Activated CD4-positive, alpha-beta T cell treated with anti-CD3 and anti-CD28 coated beads, Interleukin-2, amount 10 ng/mL, durations not matched to agents 7 days and 5 days (primary cell): Measurements from ENCODE around the gene POU2F3. TPM values are rescaled to one million over a fixed set of nuclear protein-coding genes. Genes with fewer than 3 reads are reported as not detected.
A peak's percentile ranks its signal among the peaks of the same experiment; 100 is the strongest.

Source experiments
- CTCF ChIA-PET: fragments of 350-600 bp; sonication (Branson Sonifier 250); formaldehyde crosslinking; loops from one replicate; lab custom pipeline; 2021; ENCODE audit warnings: antibody characterized with exemption; lab: Charles Lee
- POLR2A ChIA-PET: fragments of 350-600 bp; sonication (Branson Sonifier 250); formaldehyde crosslinking; loops from one replicate; lab custom pipeline; 2021; ENCODE audit warnings: antibody characterized with exemption; lab: Charles Lee
- DNase-seq: peaks from one replicate; pipeline ENCODE4 v3.0.0-alpha.2; 2020
- H3K27ac Mint-ChIP-seq: one replicate; pipeline ENCODE4 v1.8.0; 2021; ENCODE audit warnings: mild to moderate bottlenecking, moderate library complexity, mixed read lengths
- H3K27me3 Mint-ChIP-seq: one replicate; pipeline ENCODE4 v1.8.0; 2021; ENCODE audit warnings: mixed read lengths
- H3K36me3 Mint-ChIP-seq: one replicate; pipeline ENCODE4 v1.8.0; 2021; ENCODE audit warnings: low read depth, mixed read lengths
- H3K4me1 Mint-ChIP-seq: one replicate; pipeline ENCODE4 v1.8.0; 2021; ENCODE audit warnings: mixed read lengths
- H3K4me3 Mint-ChIP-seq: one replicate; pipeline ENCODE4 v1.8.0; 2021; ENCODE audit warnings: mild to moderate bottlenecking, moderate library complexity, mixed read lengths
- H3K9me3 Mint-ChIP-seq: one replicate; pipeline ENCODE4 v1.8.0; 2021; ENCODE audit warnings: mixed read lengths
- total RNA-seq, 2 experiments: library from RNA; stranded (reverse); gene quantifications; one replicate each; pipeline ENCODE4 v1.2.3, GENCODE V29; 2021

Gene POU2F3
- total RNA-seq, 2 experiments from 2014 or later = not detected

DNA sequence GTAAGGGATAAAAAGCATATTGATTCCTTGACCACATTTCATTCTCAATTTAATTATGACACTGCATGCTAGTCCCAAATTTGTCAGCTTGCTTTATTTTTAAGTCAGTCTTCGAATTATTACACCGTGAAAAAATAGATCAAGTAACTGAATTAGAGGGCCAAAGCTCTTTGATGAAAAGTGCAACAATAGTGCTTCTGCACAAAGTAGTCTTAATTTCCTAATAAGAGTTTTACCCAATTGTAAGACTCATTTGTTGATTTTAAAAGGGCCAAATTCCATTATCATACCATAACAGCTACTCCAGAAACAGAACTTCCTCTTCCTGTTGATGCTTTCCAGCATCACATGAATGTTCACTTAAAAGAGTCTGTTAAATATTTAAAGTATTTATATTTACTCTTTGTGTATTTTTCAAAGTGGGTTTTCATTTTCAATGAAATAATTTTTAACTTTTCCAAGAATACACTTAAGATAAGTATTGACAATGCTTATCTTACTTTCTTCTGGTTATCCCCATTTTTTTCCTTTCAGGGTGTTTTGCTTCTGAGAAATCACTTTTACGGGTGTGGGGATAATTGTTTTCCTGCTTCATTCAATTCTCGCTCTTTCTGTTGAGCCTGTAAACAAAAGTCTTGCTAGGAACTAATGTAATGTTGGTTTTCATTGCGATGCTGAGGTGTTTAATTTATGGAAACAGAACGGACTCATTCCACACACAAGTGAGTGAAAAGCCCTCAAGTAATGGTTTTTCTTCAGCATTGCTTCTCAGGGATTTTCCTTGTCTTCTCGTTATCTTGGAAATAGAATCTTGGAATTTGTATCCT lies 98.4 kb downstream of the POU2F3 start:
- ChIA-PET POLR2A (no interaction called here), CTCF (no interaction called here)
- Mint-ChIP-seq H3K36me3 (no peaks in the 10 kb centered on the region), H3K4me3 (peak overlapping the region; percentile 82), H3K27me3 (peaks cover 63% of the 10 kb centered on the region), H3K4me1 (peaks cover 36% of the 10 kb centered on the region), H3K9me3 (peaks cover 3% of the 10 kb centered on the region), H3K27ac (no peak overlapping the region)
- DNase-seq = no peak

DNA sequence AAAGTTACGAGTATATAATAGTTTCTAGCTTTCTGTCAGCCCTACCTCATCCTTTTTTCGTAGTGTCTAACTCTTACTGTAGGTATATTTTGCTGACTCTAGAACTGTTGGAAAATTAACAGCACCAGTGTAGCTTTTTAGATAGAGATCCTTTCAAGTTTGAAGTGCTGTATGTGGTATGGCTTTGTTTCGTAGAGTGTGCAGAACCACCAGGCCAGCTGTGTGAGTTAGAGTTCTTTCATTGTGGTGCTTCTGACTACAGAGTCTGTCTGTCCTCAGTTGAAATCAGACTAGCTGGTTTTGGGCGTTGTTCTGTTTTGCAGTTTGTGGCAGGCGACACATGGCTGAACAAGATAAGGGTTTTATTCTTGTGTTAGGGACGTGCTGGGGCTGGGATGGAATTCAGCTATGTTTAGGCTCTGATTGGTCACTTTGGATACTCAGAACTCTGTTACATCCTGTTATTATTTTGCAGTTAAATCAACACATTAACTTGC lies 99.5 kb downstream of the POU2F3 start:
- ChIA-PET CTCF (no interaction called here), POLR2A (no interaction called here)
- Mint-ChIP-seq H3K27me3 (peaks cover 66% of the 10 kb centered on the region), H3K4me3 (peak overlapping the region; percentile 1), H3K4me1 (peaks cover 46% of the 10 kb centered on the region), H3K36me3 (no peaks in the 10 kb centered on the region), H3K27ac (no peak overlapping the region), H3K9me3 (peaks cover 3% of the 10 kb centered on the region)
- DNase-seq = peak; percentile 14

DNA sequence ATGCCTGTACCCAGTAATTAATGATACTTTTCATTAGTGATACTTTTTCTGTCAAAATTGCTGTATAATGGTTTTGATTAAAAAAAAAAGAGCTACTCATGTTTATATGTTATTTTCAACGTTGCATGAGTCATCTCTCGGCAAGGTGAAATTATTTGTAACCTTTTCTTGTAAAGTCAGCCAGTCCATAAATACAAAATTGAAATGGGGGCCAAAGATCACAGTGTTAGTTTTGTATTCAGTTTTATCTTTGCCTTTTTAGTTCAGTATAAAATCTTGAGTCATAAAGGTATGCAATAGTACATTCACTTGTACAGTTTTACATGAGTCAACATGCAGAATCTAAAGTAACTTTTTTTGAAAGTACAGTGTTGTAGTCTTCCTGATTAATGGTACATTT lies 100.6 kb downstream of the POU2F3 start:
- H3K4me1 Mint-ChIP-seq = peaks cover 47% of the 10 kb centered on the region
- CTCF ChIA-PET = no interaction called here
- POLR2A ChIA-PET = no interaction called here

DNA sequence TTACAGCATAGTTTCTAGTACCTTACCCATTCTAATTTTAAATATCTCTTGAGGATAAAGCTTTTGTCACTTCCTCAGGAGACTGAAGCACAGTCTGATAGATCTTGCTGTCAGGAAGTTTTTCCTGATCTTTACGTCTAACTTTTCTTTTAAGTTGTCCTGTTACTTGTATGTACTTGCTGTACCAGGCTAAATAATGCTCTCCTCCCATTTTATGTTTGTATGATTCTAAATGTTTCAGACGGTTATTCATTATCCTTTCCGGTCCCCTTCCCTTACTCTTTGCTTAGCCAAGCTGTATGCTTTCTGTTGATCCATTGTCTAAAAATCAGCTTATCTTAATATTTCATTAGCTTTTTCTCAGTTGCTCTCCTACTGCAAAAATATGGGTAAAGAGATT lies 102.3 kb downstream of the POU2F3 start:
- H3K27me3 Mint-ChIP-seq = peaks cover 75% of the 10 kb centered on the region
- POLR2A ChIA-PET = no interaction called here
- CTCF ChIA-PET = interaction anchor here (0.7 kb wide), 1 partner anchor 110 kb away, joined by 3 read pairs; no protein-coding TSS in a partner anchor
- no peak for DNase-seq
- no peaks in the 10 kb centered on the region for H3K36me3 Mint-ChIP-seq
- H3K9me3 Mint-ChIP-seq = peaks cover 3% of the 10 kb centered on the region
- peaks cover 46% of the 10 kb centered on the region for H3K4me1 Mint-ChIP-seq
- H3K27ac Mint-ChIP-seq = no peak overlapping the region
- no peak overlapping the region for H3K4me3 Mint-ChIP-seq

More for the DNA sequence above, 100.6 kb downstream of the POU2F3 start:
- Mint-ChIP-seq H3K36me3 (no peaks in the 10 kb centered on the region), H3K27ac (no peak overlapping the region), H3K4me3 (no peak overlapping the region), H3K27me3 (peaks cover 67% of the 10 kb centered on the region), H3K9me3 (peaks cover 3% of the 10 kb centered on the region)
- no peak for DNase-seq

DNA sequence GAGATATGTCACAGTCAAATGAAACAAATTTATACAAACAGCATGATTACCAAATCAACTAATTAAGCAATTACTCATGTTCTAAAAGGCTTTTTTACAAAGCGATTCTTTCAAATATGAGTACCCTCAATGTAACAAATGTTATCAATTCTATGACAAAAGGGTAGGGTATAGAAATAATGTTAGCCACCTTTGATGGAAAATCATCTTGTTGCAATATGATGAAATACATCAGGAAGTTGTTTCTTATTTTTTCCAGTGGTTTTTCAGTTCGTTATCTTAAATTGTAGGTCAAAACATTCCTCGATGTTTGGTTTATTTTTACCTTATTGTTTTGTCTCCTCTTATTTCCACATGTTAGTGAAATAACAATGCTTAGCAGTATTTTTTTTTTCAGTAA lies 102.7 kb downstream of the POU2F3 start:
- H3K4me1 Mint-ChIP-seq = peaks cover 43% of the 10 kb centered on the region
- CTCF ChIA-PET = interaction anchor here (1.3 kb wide), 1 partner anchor 8 kb away, joined by 3 read pairs; no protein-coding TSS in a partner anchor
- H3K4me3 Mint-ChIP-seq = no peak overlapping the region
- DNase-seq = no peak
- no peak overlapping the region for H3K27ac Mint-ChIP-seq
- POLR2A ChIA-PET = no interaction called here
- peaks cover 74% of the 10 kb centered on the region for H3K27me3 Mint-ChIP-seq
- H3K36me3 Mint-ChIP-seq = no peaks in the 10 kb centered on the region
- peaks cover 3% of the 10 kb centered on the region for H3K9me3 Mint-ChIP-seq

DNA sequence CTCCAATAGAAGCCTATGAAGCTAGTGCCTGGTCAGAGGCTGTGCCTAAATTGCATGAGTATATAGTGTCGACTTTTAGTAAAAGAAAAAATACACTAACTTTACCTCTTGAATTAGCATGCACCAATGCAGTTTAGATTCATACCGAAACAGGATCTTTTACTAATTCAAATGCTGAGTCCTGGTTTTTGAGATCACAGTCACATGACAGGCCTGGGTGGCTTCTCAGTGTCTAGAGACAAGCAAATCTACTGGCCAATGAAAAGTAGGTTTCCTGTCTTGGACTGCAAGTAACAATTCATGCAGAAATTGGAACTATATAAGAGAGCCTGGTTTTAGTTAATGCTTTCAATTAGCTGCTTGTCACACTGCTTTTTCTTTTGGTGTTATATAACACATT lies 103.5 kb downstream of the POU2F3 start:
- Mint-ChIP-seq H3K27ac (no peak overlapping the region), H3K4me1 (peaks cover 38% of the 10 kb centered on the region), H3K27me3 (peaks cover 72% of the 10 kb centered on the region), H3K4me3 (no peak overlapping the region), H3K9me3 (peaks cover 3% of the 10 kb centered on the region), H3K36me3 (no peaks in the 10 kb centered on the region)
- DNase-seq = no peak
- POLR2A ChIA-PET = no interaction called here
- CTCF ChIA-PET = interaction anchor here (1.3 kb wide), 1 partner anchor 8 kb away, joined by 3 read pairs; no protein-coding TSS in a partner anchor

DNA sequence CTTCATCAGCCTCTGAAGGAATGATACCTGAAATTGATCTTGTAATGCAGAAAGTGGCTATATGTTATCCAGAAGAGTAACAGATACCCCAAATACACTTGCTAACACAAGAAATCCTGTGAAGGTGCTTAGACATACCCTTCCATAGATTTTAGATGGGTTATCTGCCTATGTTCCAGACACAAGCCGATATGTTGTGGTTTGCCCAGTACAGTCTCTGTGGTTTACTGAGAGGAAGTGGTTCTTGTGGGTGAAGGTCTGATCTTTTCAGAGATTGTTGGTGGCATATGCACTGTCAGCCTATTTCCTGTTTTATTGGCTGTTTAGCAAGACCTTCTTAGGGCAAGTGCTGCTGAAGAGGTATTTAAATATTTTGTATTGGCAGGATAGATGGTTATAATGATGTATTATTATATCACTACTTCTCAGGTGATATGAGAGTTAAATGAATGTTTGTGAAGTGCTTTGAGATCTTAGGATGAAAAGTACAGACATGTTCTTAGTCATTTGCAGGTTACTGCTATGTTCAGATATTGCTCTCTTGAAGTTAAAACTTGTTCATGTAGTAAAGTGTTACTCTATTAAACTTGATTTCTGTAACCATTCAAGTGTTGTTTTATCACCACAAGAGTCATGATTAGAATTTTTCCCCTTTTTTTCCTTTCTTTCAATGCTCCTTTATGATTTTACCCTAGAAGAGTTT lies 104.5 kb downstream of the POU2F3 start:
- ChIA-PET CTCF (no interaction called here), POLR2A (no interaction called here)
- Mint-ChIP-seq H3K9me3 (peaks cover 3% of the 10 kb centered on the region), H3K27me3 (peaks cover 71% of the 10 kb centered on the region), H3K4me1 (peaks cover 32% of the 10 kb centered on the region), H3K27ac (peak overlapping the region; percentile 19), H3K36me3 (no peaks in the 10 kb centered on the region), H3K4me3 (peak overlapping the region; percentile 18)
- peak; percentile 86 for DNase-seq

DNA sequence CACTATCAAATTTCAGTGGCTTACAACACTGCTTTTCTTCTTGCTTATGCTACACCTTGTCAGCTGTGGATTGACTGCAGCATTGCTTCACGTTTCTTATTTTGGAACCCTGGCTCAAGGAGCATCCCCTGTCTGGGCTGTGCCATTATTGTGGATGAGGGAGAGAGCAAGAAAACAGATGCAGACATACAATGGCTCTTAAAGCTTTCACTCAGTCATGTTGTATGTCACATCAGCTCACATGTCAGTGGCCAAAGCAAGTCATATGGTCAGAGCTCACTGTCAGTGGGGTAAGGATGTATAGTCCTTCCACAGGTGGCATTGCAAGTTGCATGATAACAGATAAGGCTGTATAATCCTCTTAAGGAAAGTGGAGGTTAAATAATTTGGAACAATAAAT lies 106.3 kb downstream of the POU2F3 start:
- ChIA-PET CTCF (interaction anchor here (0.6 kb wide), 1 partner anchor 25 kb away, joined by 3 read pairs; no protein-coding TSS in a partner anchor), POLR2A (no interaction called here)
- no peak overlapping the region for H3K4me3 Mint-ChIP-seq
- no peak for DNase-seq
- H3K27ac Mint-ChIP-seq = no peak overlapping the region
- H3K4me1 Mint-ChIP-seq = peaks cover 25% of the 10 kb centered on the region
- H3K36me3 Mint-ChIP-seq = no peaks in the 10 kb centered on the region
- H3K27me3 Mint-ChIP-seq = peaks cover 65% of the 10 kb centered on the region
- peaks cover 3% of the 10 kb centered on the region for H3K9me3 Mint-ChIP-seq

DNA sequence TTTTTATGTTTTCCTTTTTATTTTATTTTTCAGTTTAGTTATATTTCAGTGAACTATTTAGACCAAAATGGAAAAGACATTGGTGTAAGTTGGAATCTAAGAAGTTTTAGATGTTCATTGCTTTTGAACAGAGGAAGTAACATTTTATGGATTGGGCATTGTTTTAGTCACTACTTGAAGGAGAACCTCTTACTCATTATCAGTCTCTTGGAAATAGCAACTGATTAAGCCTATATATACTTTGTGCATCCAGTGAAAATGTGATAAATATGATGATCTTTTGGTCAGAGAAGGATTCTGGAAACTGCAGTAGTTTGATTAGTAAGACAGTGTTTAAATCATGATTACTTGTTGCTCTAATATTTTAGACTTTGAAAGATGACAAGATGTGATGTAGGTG lies 110.7 kb downstream of the POU2F3 start:
- Mint-ChIP-seq H3K27ac (no peak overlapping the region), H3K36me3 (no peaks in the 10 kb centered on the region), H3K4me3 (no peak overlapping the region), H3K4me1 (peaks cover 4% of the 10 kb centered on the region), H3K27me3 (peaks cover 68% of the 10 kb centered on the region), H3K9me3 (no peaks in the 10 kb centered on the region)
- no peak for DNase-seq
- ChIA-PET CTCF (no interaction called here), POLR2A (no interaction called here)

DNA sequence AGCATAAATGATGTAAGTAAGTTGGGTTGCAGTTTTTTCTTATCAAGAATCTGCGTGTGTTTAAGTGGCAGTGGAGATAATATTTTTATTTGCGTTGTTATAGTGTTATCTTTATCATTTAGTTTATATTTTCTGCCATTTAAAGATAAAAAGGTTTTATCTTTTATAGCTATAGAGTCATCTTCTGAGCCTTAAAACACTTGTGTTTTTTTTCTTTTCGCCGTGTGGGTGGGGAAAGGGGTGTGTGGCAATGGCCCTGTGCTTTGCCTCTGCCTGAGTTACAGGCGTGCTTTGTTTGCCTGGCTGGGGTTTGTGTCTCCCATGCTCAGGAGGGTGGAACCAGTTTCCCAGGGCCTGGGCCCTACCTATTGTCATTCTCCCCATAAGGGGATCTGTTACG lies 112.5 kb downstream of the POU2F3 start:
- Mint-ChIP-seq H3K4me1 (no peaks in the 10 kb centered on the region), H3K9me3 (peaks cover 3% of the 10 kb centered on the region), H3K27me3 (peaks cover 61% of the 10 kb centered on the region), H3K36me3 (no peaks in the 10 kb centered on the region), H3K27ac (no peak overlapping the region), H3K4me3 (no peak overlapping the region)
- CTCF ChIA-PET = no interaction called here
- POLR2A ChIA-PET = no interaction called here
- DNase-seq = no peak

DNA sequence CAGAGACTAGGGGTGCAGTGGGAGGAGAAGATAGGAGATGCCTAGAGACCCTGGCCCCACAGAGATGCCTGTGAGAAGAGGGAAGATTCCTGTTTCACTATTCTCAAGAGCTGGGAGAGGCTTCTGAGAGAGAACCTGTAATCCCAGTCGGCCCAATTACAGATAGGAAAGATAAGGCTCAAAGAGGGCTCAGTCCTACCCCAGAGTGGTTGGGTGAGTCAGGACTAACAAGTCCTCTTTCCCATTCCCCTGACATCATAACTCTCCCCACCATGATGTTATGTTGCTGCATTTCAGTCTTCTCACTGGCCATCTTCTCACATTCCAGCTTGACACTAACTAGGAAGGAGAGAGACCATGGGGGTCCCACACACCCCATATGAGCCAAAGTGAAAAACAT lies 114.1 kb downstream of the POU2F3 start:
- H3K27me3 Mint-ChIP-seq = peaks cover 63% of the 10 kb centered on the region
- no peaks in the 10 kb centered on the region for H3K36me3 Mint-ChIP-seq
- no peak for DNase-seq
- H3K9me3 Mint-ChIP-seq = peaks cover 3% of the 10 kb centered on the region
- ChIA-PET POLR2A (no interaction called here), CTCF (no interaction called here)
- H3K4me1 Mint-ChIP-seq = no peaks in the 10 kb centered on the region
- H3K4me3 Mint-ChIP-seq = no peak overlapping the region
- H3K27ac Mint-ChIP-seq = no peak overlapping the region

DNA sequence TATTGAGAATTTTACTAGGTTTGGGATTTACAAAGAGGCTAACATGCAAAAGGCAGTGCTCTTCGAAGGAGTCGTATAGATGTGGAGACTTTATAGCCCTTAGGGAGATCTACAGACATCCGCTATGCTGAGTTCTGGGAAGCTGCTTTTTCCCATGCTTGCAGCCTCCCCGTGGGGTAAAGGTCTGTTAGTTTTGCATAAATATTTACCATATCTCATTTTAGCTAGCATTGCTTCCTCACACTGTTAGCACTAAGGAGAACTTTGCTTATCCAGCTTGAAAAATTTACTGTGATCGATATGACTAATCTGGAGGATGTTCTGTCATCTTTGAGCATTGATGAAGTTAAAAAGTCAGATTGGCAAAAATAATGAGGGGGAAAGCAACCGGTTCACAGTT lies 114.8 kb downstream of the POU2F3 start:
- Mint-ChIP-seq H3K4me3 (no peak overlapping the region), H3K4me1 (no peaks in the 10 kb centered on the region), H3K9me3 (peaks cover 3% of the 10 kb centered on the region), H3K36me3 (no peaks in the 10 kb centered on the region), H3K27me3 (peaks cover 60% of the 10 kb centered on the region), H3K27ac (no peak overlapping the region)
- no peak for DNase-seq
- ChIA-PET CTCF (no interaction called here), POLR2A (no interaction called here)

DNA sequence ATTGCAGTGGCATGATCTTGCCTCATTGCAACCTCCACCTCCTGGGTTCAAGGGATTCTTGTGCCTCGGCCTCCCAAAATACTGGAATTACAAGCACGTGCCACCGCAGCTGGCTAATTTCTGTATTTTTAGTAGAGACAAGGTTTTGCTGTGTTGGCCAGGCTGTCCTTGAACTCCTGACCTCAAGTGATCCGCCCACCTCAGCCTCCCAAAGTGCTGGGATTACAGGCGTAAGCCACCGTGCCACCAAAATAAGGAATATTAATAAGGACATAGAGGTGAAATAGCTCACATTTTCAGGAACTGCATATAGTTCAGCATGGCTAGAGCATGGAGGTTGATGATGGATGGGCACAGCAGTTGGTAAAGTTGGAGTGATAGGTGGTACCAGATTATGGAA lies 117.7 kb downstream of the POU2F3 start:
- Mint-ChIP-seq H3K4me1 (no peaks in the 10 kb centered on the region), H3K36me3 (no peaks in the 10 kb centered on the region), H3K27ac (no peak overlapping the region), H3K4me3 (no peak overlapping the region), H3K9me3 (peaks cover 3% of the 10 kb centered on the region), H3K27me3 (peaks cover 47% of the 10 kb centered on the region)
- ChIA-PET POLR2A (no interaction called here), CTCF (no interaction called here)
- no peak for DNase-seq
